ENCODE results near the gene VGLL4.
"Not testable (repeated sequence)": the region's sequence is repeated elsewhere in the genome, so short reads cannot be mapped to it uniquely, and the experiment has no call there.

The VGLL4 gene

DNA sequence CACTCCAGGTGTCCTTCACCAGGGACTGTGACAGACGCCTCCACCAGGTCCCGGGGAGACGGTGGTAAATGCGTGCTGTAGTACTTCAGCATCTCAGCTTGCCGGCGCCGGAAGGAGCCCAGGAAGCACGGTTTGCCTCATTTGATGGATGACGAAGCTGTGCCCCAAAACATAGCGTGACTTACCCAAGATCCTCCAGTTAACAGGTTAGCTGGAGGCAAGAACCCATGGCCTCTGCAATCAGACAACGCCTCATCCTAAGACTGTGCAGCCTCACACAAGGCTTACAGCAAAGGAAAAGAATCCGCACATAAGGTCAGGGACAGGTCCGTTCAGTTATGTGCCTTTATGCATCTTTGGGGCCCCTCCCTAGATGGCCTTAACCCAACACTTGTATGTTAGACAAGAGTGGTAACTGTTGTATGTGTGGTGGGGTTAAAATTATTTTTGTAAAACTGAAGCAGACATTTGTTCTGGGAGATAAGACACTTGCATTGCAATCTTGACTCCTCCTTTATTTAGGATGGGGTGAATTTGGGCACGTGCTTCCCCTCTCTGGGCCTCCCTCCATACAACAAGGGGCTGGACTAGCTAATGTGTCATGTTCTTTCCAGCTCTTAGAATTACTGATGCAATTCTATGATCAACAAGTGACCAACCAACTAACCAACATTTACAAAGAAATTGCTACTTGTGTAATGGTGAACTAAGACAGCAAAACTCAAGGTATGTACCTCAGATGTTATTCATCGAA is 39.4 kb downstream of the VGLL4 start:
- DNase-seq = no peak

DNA sequence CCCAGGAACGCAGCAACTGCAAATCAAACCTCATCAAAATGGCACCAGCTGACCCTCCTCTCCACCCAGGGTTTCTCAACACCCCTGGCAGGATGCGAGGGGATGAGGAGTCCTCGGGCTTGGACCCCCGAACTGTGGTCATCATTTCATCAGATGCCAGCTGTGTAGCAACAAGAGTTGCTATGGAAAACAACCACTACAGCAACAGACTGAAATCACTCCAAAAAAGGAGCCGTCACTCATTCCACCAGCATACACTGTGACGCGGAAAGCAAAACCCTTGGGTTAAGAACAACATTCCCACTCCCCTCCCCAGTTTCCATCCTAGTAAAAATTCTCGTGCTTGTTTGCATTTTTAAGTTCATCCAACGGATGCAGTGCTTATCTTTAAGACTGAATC is 40.1 kb downstream of the VGLL4 start:
- no peak for DNase-seq

DNA sequence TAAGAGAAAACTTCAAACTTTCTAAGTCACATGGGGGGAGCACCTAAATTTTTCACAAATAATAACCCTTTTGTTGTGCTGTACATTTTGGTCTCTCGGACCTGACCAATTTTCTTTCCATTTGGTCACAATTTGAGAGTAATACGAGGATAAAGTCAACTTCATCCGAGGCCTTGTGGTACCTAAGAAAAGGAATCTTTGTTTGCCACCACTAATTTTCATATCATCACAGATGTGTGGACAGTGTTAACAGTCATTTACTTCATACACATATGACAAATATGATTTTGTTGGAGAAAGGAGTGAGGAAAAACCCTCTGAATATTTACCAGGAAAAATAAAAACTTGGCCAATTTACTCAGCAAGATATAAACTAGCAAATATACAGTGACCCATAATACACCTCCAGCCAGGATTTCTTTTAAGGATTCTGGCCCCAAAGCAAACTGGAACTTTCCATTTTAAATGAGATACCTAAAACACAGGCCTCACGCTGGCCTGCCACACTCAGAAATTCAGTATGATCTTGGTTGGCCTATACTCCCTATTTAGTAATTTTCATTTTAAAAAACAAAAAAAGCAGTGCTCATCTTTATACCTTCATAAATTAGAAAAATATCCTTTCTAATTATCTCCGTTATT is 40.7 kb downstream of the VGLL4 start:
- no peak for DNase-seq

DNA sequence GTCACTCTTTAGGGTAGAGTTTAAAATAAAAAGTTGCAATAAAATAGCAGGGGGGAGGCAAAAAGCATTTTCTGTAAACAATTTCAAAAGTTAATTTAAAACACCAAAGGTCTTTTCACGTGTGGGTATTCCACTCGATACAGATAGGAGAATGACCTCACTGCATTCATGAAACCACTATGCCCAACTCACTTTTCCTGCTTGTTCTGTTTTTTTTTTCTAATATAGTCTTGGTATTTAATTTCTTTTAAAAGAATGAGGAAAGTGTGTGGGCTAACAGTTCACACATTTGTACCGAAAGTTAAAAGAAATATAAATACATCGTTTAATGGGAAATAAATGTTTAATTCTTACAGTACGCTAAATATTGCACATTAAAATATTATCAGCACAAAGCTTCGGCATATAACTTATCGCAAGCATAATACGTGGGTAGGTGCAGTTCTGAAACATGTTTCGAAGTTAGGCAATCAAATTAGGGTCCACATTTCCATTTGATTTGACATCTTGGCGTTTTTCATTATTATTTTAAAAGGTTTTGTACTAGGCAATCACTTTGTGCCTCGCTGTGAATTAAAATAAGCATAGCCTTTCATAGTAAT is 41.4 kb downstream of the VGLL4 start:
- no peak for DNase-seq

DNA sequence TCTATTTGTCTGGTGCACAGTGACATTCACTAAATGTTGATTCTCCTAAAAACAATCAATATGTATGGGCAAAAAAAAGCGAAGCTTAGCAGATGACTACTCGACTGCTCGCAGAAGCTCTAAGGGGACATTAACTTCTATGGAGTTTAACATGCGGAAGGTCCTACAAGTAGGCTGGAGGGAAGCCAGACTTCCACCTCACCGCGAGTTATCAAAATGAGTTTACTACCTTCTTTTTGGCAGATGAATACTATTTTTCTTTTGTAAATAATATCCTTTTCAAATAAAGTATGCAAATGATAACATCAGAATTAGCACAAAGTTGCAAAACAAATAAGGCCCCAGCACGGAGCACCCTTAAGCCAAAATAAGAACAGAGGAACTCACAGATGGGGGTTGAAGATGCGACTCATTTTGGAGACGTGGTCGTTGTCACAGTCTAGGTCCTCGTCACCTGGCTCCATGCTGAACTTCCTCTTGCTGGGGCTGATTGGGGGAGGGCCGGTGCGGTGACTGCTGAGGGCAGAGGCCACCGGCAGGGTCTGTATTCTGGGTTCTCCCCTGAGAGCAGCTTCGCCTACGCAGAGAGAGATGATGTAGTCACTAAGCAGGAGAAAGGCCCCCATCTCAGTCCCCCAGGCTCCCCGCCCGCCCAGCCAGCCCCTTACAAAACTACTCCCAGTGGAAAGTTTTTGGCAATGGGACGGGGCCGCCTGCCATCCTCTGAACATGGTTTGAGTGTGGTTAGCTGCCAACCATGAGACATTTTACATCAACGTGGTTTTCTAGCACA is 42.1 kb downstream of the VGLL4 start:
- no peak for DNase-seq

DNA sequence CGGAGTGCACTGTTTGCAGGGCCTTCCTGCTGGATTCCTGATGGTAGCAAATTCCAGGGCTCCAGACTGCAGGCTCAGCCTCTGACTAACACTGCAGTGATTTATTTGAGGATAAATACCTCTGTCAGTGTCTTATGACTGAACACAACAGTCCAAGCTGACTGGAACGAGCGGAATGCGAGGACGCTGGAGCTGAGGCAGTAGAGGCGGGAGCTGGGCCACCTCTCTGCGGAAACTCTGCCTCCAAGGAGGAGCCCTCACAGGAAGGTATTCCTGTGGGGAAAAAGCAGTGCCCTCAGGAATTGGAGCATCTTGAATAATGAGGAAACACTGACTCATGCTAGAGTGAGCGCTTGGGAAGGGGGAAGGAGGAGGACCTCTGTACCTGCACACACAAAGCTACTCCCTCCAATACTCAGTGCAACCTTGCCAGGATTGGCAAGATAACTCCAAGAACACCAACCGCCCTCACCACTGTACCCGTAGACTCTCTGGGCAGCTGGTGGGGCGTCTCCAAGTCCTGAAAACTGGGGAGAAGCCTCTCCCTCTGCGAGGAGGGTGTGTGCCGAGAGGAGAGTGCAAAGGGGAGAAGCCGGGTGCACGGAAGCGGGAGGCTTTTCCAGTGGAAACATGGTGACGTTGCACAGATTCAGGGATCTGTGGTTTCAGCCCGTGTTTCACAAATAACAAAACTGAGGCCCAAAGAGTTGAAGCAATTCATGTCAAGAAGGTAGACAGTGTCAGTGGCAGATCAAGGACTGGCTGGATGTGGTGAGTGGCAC is 43.0 kb downstream of the VGLL4 start:
- no peak for DNase-seq

DNA sequence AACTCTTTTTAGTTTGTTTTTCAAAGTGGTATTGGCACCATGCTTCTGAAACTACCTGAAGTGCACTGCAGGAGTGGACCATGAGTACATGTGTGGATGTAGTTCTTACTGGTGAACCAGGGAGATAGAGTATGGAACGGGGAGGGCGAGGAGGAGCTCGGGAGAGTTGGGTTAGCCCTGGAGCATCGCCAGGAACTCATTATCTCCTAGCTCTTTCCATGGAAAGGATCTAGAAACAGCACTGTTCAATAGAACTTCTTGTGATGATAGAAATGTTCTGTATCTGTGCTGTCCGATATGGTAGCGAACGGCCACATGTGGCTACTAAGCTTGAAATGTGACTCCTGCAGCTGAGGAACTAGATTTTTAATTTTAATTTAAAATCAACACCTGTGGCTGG is 47.3 kb downstream of the VGLL4 start:
- DNase-seq = no peak

DNA sequence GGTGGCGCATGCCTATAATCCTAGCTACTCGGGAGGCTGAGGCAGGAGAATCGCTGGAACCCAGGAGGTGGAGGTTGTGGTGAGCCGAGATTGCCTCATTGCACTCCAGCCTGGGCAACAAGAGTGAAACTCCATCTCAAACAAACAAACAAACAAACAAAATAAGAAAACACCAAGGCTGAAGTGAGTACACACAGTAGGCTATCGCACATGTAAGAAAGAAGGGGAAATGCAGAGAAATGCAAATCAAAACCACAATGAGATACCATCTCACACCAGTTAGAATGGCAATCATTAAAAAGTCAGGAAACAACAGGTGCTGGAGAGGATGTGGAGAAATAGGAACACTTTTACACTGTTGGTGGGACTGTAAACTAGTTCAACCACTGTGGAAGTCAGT is 48.7 kb downstream of the VGLL4 start:
- not testable (repeated sequence) for DNase-seq

DNA sequence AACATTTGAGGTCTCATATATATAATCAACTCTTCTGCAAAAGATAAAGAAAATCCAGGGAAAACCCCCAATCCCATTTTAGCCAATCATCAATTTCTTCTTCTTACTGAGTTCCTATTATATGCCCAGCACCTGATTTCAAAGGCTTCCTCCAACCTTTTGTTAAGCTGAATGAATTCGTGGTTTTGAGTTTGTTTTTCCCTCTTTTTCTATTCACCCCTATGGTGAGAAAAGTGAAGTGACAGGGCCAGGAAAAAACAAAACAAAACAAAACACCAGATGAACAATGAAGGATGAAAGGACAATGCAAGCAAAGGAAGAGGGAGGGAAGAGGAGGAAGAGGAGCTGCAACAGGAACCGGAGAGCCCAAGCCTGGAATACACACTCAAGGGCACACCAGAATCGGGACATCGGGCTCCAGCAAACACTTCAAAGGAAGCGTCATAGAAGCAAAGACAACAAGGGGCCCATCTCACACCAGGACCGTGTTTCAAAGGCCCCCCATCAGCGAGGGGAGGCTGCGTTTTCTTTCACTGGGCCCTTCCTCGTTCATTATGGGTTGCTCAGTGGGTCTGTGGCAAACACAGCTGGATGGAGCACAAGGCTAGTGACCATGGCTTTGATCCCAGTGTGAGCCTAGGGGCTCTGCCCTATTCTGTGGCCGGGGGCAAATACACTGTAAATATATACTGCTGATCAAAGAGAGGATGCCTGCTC is 50.2 kb downstream of the VGLL4 start:
- DNase-seq = no peak

DNA sequence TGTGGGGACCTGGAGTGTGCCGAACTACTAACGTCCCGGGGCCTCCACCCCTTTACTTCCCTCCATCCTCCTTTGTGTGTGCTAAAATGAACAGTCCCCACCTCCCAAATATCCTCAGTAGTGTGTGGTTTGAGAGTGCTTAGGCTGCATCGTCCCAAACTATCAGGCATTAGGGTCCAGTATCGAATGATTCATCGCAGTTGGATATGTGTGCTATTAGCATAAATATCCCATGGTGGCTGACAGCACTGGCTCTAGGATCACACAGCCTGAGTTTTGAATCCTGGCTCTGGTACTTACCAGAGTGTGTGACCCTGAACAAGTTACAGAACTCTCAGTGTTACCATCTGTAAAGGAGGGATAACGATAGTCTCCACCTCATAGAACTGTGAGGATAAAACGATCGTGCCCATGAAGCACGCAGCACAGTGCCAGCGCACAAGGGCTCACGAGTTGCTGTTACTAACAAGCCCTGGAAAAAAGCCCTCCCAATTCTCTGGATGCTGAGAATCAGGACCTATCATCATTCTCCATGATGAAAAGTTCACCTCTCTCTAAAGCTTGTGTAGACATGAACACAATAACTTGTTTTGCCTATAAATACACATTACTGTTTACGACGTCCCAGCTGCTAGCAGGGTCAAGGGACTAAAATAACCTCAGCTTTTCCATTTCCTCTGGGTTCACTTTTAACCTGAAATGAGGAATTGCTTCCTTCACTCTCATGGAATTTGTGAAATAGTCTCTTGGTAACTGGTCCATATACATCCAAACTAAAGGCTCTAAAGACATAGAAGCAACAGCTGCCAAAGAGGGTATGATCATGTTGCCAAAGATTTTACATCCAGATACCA is 51.0 kb downstream of the VGLL4 start:
- no peak for DNase-seq

DNA sequence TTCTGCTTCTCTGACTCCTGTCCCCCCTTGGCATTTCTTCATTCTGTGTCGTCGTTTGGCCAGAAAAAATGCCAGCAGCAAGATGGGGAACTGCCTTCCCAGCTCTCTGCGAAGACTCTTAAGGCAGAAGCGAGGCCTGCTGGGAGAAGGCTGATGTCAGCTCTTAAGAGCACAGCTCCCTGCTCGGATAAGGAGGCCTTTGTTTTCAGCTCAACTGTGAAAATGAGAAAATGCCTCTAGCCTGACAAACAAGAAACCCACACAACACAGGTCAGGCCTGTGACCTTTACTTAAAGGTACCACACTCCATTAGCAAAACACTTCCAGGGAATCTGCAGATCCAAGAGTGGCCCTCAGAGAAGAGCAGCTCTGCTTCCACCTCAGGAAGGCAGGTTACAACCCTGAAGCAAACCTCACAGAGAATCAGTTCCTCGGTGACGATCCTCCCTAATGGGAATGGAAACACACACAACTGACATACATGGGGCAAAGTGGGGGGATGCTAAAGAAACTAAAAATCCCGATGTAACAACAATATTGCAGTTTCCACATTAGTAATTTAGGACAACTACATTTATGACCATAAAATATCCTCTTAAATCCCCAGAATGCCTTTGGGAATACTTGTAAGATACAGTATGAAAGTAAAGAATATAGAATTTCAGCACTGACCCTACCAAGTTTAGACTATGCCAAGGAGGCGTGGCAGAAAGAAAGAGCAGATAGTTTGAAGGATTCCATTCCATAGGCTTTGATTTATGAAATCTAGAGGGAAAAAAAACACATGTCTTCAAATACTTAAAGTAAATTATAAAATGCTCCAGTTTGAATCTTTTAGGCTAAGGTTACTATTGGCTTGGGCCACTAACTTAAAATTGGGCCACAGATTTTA is 52.1 kb downstream of the VGLL4 start:
- no peak for DNase-seq

DNA sequence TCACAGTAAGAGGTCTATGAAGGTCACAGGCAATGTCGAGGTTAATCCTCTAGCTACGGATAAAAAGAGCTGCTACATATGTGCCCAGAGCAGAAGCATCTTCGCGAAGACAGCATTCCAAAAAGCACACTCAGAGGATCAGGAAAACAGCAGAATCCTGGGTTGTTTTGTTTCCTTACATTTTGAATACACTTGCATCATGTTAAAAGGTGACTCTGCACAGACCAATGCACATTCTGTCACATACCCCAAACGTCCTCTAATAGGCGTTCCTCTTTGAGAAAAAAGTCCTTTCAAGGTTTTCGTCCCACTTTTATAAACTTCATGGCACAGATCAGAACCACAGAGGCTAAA is 52.7 kb downstream of the VGLL4 start:
- DNase-seq = no peak

DNA sequence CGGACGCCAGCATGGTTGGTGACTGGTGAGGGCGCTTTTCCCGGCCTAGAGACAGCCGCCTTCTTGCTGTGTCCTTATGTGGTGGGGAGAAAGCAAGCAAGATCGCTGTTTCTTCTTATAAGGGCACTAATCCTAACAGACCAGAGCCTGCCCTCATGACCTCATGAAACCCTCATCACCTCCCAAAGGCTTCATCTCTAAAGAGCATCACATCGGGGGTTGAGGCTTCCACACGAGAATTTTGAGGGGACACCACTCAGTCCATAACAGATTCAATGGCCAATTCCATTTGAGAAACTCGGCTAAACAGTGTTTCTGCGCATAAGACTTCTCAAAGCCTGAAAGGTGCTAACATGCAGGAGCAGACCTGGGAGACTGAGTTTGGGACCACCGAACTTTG is 54.0 kb downstream of the VGLL4 start:
- DNase-seq = no peak

DNA sequence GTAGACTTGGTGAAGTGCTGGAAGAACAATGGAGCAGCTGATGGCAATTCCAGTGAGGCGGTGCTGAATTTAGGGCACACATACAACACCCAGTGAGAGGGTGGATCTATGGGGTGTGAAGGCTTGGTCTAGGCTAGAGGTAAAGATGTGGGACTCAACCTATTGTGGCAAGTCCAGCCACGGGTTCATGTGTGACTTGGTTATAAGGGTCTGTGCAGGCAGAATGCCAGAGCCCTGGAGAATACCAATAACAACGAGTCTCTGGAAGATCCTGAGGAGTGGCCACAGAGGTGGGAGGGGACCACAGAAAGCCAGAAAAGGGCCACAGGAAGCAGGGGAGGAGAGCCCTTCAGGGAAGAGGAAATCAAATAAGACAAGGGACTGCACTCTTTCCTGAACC is 55.0 kb downstream of the VGLL4 start:
- DNase-seq = no peak

DNA sequence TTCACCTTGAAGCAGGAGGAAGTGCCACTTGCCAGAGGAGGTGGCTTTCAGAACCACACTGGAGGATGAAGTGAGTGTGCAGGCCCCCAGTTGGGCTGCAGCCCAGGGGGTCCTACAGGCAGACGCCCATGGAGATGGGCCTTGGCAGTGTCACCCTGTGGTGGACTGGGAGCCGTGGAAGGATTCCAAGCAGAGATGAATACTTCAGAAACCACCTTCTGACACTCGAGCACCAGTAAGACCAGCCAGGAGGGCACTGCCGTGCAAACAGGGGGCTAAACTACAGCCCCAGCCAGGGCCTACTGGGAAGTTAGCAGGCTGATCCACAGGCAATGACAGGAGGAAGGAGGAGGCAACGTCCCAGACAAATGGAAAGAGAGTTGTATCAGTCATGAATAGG is 55.4 kb downstream of the VGLL4 start:
- no peak for DNase-seq

DNA sequence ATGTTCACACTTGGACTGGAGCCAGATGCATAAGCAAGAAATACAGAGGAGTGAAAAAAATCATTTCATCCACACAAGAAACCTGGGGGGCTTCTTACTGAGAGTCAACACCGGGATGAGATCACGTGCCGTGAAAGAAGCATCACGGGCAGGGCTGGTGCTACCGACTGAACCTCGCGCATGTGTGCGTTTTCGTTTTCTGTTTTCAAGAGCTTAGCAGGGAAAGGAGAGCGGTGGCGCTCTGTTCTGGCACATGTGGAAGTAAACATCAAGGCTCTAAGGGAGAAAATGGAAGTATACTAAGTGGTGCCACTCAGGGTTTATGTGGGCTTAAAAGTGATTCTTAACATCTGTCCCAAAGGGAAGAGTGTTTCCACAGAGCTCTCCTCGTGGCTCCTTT is 55.9 kb downstream of the VGLL4 start:
- no peak for DNase-seq

DNA sequence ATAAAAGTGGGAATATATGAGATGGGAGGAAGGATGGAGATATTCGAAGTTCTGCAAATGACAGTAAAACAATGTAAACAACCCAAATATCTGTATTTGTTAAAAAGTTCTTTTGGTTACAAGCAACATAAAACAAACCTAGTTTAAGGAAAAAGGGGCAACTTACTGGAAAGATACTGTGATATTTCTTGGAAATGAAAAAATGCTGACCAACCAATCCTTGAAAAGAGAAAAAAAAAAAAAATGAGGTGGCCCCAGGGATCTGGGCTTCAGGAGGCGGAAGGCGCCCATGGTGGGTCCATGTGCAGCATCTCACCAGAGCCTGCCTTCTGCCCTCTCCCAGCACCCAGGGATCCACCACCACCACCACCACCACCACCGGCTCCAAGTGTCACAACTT is 59.1 kb downstream of the VGLL4 start:
- DNase-seq = no peak

DNA sequence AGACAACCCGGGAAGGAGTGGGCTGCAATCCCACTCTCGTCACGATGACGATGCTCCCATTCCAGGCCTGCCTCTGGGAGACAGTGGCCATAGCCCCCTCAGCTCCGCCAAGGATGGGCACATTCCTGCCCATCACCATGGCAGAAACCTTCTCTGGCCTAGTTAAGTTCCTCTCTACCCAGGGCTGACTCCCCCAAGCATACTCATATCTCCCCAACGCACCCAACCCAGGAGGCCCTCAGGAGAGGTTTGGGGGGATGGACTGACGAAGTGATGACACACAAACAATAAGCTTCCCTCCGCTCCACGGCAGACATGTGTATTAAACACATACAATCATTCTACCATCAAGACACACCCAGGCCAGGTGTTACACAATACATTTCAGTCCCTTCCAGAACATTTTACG is 60.1 kb downstream of the VGLL4 start:
- no peak for DNase-seq

DNA sequence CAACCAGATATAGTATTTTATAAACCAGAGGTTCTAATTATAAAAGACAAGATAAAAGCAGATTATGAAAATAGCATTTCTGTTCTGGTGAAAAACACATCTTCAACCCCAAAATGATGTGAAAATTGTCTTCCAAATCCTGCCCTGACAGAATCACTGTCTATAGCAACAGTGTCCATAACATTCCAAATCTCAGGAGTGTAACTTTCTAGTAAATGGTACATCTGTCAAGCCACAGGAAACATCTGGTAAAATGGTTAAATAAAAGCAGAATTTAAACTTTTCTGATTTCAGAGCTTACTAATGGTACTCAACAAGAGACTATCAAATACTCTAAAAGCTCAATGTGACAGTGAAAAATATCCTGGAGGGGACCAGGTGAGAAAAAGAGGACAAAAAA is 60.5 kb downstream of the VGLL4 start:
- no peak for DNase-seq
